ENCODE results near the gene LAMTOR2. TPM values are rescaled to one million over a fixed set of nuclear protein-coding genes. Genes with fewer than 3 reads are reported as not detected.

LAMTOR2 gene
- total RNA-seq, 1 donor from 2014 or later, result 63.8 TPM

GRCh38 chr1:156106624-156107488 lies 52.3 kb downstream of the LAMTOR2 start:
- intact Hi-C loops (cut with DNase I), result loop anchor here (1.0 kb wide), 1 partner anchor 17 kb away; no protein-coding TSS in a partner anchor
- peak; percentile 20 for ATAC-seq

GRCh38 chr1:156108057-156108456 lies 53.5 kb downstream of the LAMTOR2 start:
- no peak for ATAC-seq
- DNase-seq (ENCODE audit: missing footprints), result no peak
- intact Hi-C loops (cut with DNase I), result no loop called here

More at GRCh38 chr1:156106624-156107488, 52.3 kb downstream of the LAMTOR2 start:
- no peak for DNase-seq (ENCODE audit: missing footprints)

Other genes starting within 250 kb of the LAMTOR2 start
- gene GON4L, start 197.6 kb upstream of the LAMTOR2 start, total RNA-seq, result 19.3 TPM
- gene SYT11, start 195.2 kb upstream of the LAMTOR2 start, total RNA-seq, result 9.2 TPM
- 21.7 TPM for gene RIT1, start 143.4 kb upstream of the LAMTOR2 start, total RNA-seq
- 22.0 TPM for gene KHDC4, start 120.4 kb upstream of the LAMTOR2 start, total RNA-seq
- not detected for gene RXFP4, start 113.1 kb upstream of the LAMTOR2 start, total RNA-seq
- 61.8 TPM for gene ARHGEF2, start 76.2 kb upstream of the LAMTOR2 start, total RNA-seq
- 79.9 TPM for gene SSR2, start 33.8 kb upstream of the LAMTOR2 start, total RNA-seq
- gene UBQLN4, start 984 bp upstream of the LAMTOR2 start, total RNA-seq, result 33.5 TPM
- gene RAB25, start 6.4 kb downstream of the LAMTOR2 start, total RNA-seq, result not detected
- 0.24 TPM for gene MEX3A, start 27.7 kb downstream of the LAMTOR2 start, total RNA-seq
- gene LMNA, start 59.9 kb downstream of the LAMTOR2 start, total RNA-seq, result 288 TPM
- gene SEMA4A, start 98.8 kb downstream of the LAMTOR2 start, total RNA-seq, result 2.2 TPM
- gene SLC25A44, start 139.3 kb downstream of the LAMTOR2 start, total RNA-seq, result 16.3 TPM
- gene PMF1, start 158.2 kb downstream of the LAMTOR2 start, total RNA-seq, result 68.6 TPM
- 0.32 TPM for gene BGLAP, start 187.4 kb downstream of the LAMTOR2 start, total RNA-seq
- gene PAQR6, start 193.3 kb downstream of the LAMTOR2 start, total RNA-seq, result 0.54 TPM
- 91.6 TPM for gene SMG5, start 228.0 kb downstream of the LAMTOR2 start, total RNA-seq
- 1.4 TPM for gene TMEM79, start 229.5 kb downstream of the LAMTOR2 start, total RNA-seq
- 16.4 TPM for gene GLMP, start 240.9 kb downstream of the LAMTOR2 start, total RNA-seq
- gene VHLL, start 244.5 kb downstream of the LAMTOR2 start, total RNA-seq, result not detected